ENCODE data around the gene INPP4A. TPM values are rescaled to one million over a fixed set of nuclear protein-coding genes. Genes with fewer than 3 reads are reported as not detected.

The INPP4A gene
- total RNA-seq, 1 donor from 2014 or later, result 18.0 TPM

DNA sequence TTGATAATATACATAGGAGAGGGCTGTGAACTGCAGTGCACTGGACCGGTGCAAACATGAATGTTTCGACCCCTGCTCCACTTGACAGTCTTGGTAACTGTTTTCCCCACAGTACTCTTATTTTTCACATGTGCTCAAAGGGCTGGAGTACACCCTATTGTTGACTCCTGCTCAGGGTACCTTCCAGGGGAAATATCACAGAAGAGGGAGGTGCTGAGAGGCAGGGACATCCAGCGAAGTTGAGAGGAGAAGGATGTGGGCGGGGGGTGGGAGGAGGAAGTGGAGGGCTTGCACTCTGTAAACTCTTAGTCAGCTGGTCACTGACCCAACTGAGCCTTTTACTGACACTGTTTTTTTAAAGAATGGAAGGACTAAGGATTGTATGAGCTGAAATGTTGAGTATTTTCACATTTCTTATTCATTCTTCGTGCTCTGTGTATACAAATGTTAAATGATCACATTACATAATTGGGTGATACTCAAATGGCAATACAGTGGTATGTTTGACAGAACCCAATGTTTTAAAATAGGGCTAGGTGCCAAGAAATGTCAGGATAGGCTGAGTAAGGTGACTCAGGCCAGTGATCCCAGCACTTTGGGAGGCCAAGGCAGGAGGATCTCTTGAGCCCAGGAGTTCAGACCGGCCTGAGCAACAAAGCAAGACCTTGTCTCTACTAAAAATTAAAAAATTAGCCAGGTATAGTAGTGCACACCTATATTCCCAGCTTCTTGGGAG, 10.0 kb downstream of the INPP4A start:
- Histone ChIP-seq H3K4me3 (ENCODE audit: low read depth, low read length) (no peak overlapping the region), H3K27me3 (ENCODE audit: control insufficient read depth, insufficient read depth, low read length) (no peaks in the 10 kb centered on the region), H3K36me3 (ENCODE audit: control insufficient read depth, insufficient read depth, low read length) (no peaks in the 10 kb centered on the region)
- TF ChIP-seq CTCF (IDR thresholded peaks at IDR 0.05; ENCODE audit: insufficient read depth, low read length, poor library complexity, severe bottlenecking), result no peak
- DNase-seq (ENCODE audit: low read depth), result no peak

GRCh38 chr2:98455494-98455976, 10.9 kb downstream of the INPP4A start:
- Histone ChIP-seq H3K4me3 (ENCODE audit: low read depth, low read length) (no peak overlapping the region), H3K27me3 (ENCODE audit: control insufficient read depth, insufficient read depth, low read length) (no peaks in the 10 kb centered on the region), H3K36me3 (ENCODE audit: control insufficient read depth, insufficient read depth, low read length) (no peaks in the 10 kb centered on the region)
- no peak for DNase-seq (ENCODE audit: low read depth)
- no peak for TF ChIP-seq CTCF (IDR thresholded peaks at IDR 0.05; ENCODE audit: insufficient read depth, low read length, poor library complexity, severe bottlenecking)

- Histone ChIP-seq H3K4me3 (ENCODE audit: low read depth, low read length) (no peak overlapping the region), H3K36me3 (ENCODE audit: control insufficient read depth, insufficient read depth, low read length) (no peaks in the 10 kb centered on the region), H3K27me3 (ENCODE audit: control insufficient read depth, insufficient read depth, low read length) (no peaks in the 10 kb centered on the region)
- DNase-seq (ENCODE audit: low read depth), result no peak
- TF ChIP-seq CTCF (IDR thresholded peaks at IDR 0.05; ENCODE audit: insufficient read depth, low read length, poor library complexity, severe bottlenecking), result no peak
Observed at GRCh38 chr2:98457045-98457696, 12.5 kb downstream of the INPP4A start.

- no peak for DNase-seq (ENCODE audit: low read depth)
- Histone ChIP-seq H3K36me3 (ENCODE audit: control insufficient read depth, insufficient read depth, low read length) (no peaks in the 10 kb centered on the region), H3K4me3 (ENCODE audit: low read depth, low read length) (no peak overlapping the region), H3K27me3 (ENCODE audit: control insufficient read depth, insufficient read depth, low read length) (no peaks in the 10 kb centered on the region)
- TF ChIP-seq CTCF (IDR thresholded peaks at IDR 0.05; ENCODE audit: insufficient read depth, low read length, poor library complexity, severe bottlenecking), result no peak
Observed at GRCh38 chr2:98458207-98458606, 13.5 kb downstream of the INPP4A start.

- no peak overlapping the region for H3K4me3 ChIP-seq (ENCODE audit: low read depth, low read length)
- no peak for DNase-seq (ENCODE audit: low read depth)
- TF ChIP-seq CTCF (IDR thresholded peaks at IDR 0.05; ENCODE audit: insufficient read depth, low read length, poor library complexity, severe bottlenecking), result no peak
Observed at GRCh38 chr2:98458667-98459380, 14.2 kb downstream of the INPP4A start.

More at GRCh38 chr2:98458667-98459380, 14.2 kb downstream of the INPP4A start:
- Histone ChIP-seq H3K36me3 (ENCODE audit: control insufficient read depth, insufficient read depth, low read length) (no peaks in the 10 kb centered on the region), H3K27me3 (ENCODE audit: control insufficient read depth, insufficient read depth, low read length) (no peaks in the 10 kb centered on the region)
